Hepatocyte (in vitro differentiated cells): ENCODE data around the gene GALC. TPM values are rescaled to one million over a fixed set of nuclear protein-coding genes. Genes with fewer than 3 reads are reported as not detected.

ENCODE experiments used
- DNase-seq: peaks from one replicate; pipeline ENCODE4 v3.0.0-alpha.2; 2016; ENCODE audit warnings: low spot score
- H2AFZ ChIP-seq: fragments of 200-600 bp; sonication (generic); 2 replicates; pipeline ENCODE4 v1.6.0; 2016; ENCODE audit warnings: antibody characterized with exemption, mild to moderate bottlenecking
- H3K27ac ChIP-seq: fragments of 200-600 bp; sonication (generic); 2 replicates; pipeline ENCODE4 v1.5.1; 2016; ENCODE audit warnings: mild to moderate bottlenecking
- H3K27me3 ChIP-seq: fragments of 200-600 bp; sonication (generic); 2 replicates; pipeline ENCODE4 v1.6.1; 2016
- H3K36me3 ChIP-seq: fragments of 200-600 bp; sonication (generic); replicated peaks from 2 replicates; pipeline ENCODE4 v1.5.1; 2016; ENCODE audit warnings: low read depth; ENCODE audit not compliant: insufficient read depth
- H3K4me1 ChIP-seq: fragments of 200-600 bp; sonication (generic); 2 replicates; pipeline ENCODE4 v1.5.1; 2016; ENCODE audit warnings: mild to moderate bottlenecking, moderate library complexity; ENCODE audit not compliant: insufficient read depth
- H3K4me2 ChIP-seq: fragments of 200-600 bp; sonication (generic); 2 replicates; pipeline ENCODE4 v1.6.0; 2016
- H3K4me3 ChIP-seq: fragments of 200-600 bp; sonication (generic); 2 replicates; pipeline ENCODE4 v1.5.1; 2016; ENCODE audit warnings: mild to moderate bottlenecking
- H3K79me2 ChIP-seq: fragments of 200-600 bp; sonication (generic); 2 replicates; pipeline ENCODE4 v1.6.0; 2017; ENCODE audit warnings: mild to moderate bottlenecking
- H3K9me2 ChIP-seq: fragments of 200-600 bp; sonication (generic); replicated peaks from 2 replicates; pipeline ENCODE4 v1.6.0; 2017; ENCODE audit warnings: mild to moderate bottlenecking; ENCODE audit not compliant: insufficient read depth
- H3K9me3 ChIP-seq: fragments of 200-600 bp; sonication (generic); 2 replicates; pipeline ENCODE4 v1.5.1; 2016; ENCODE audit warnings: low read depth, mild to moderate bottlenecking
- H4K20me1 ChIP-seq: fragments of 200-600 bp; sonication (generic); 2 replicates; pipeline ENCODE4 v1.6.0; 2016; ENCODE audit warnings: mild to moderate bottlenecking; ENCODE audit not compliant: insufficient read depth, poor library complexity, severe bottlenecking
- EZH2 ChIP-seq: fragments of 200-600 bp; sonication (generic); IDR thresholded peaks from 2 replicates; pipeline ENCODE4 v1.6.1; 2016; ENCODE audit warnings: antibody characterized with exemption, mild to moderate bottlenecking, borderline replicate concordance
- EZH2phosphoT487 ChIP-seq: fragments of 200-600 bp; sonication (generic); IDR thresholded peaks from one replicate; pipeline ENCODE4 v1.6.1; 2018; ENCODE audit warnings: antibody characterized with exemption, mild to moderate bottlenecking, low read depth, moderate library complexity; ENCODE audit not compliant: unreplicated experiment, severe bottlenecking
- WGBS: methylation state at CpG from one replicate; pipeline ENCODE4 v1.1.6; 2016; ENCODE audit warnings: low lambda C conversion rate; ENCODE audit errors: missing lambda C conversion rate; 5-methylcytosine and 5-hydroxymethylcytosine counted together
- polyA plus RNA-seq: library from polyadenylated mRNA; unstranded; fragments of >200 nt; fragmentation: Nextera tagmentation; extraction: Ambion mirVana; gene quantifications from 2 replicates; pipeline ENCODE4 v1.2.1, GENCODE V29; 2016
- total RNA-seq: library from RNA; depleted of rRNA; stranded (reverse); fragments of >200 nt; gene quantifications from 2 replicates; pipeline ENCODE4 v1.2.3, GENCODE V29; 2014
- TF ChIP-seq, protein P1 (sequence below): fragments of 200-600 bp; sonication (generic); IDR thresholded peaks from 2 replicates; pipeline ENCODE4 v1.5.1; 2016; ENCODE audit warnings: antibody characterized with exemption, mild to moderate bottlenecking; ENCODE audit not compliant: poor library complexity

Gene GALC
- total and polyA plus RNA-seq, 2 experiments from 2014 or later, result 23.0 to 47.5 TPM

DNA sequence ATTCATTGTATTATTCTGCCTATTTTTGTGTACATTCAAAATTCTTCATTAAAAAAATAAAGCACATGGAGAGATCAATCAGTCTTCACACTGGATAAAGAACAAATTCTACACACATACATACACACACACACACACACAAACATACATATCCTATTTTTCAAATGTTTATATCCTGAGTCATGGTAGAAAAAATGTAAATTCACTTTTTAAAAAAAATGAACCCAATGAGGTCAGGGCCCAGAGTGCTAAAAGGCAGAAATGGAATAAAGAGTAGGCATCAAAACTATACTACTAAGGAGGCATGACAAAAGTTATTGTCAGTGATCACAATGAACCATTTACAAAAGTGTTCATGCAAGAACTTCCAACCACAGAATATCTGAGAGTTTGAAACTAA is 17.3 kb downstream of the GALC start:
- no peak overlapping the region for H3K4me3 ChIP-seq
- H3K4me1 ChIP-seq, result no peaks in the 10 kb centered on the region
- no peak overlapping the region for H3K27ac ChIP-seq
- H3K9me3 ChIP-seq, result no peaks in the 10 kb centered on the region
- TF ChIP-seq EZH2 (no peak), EZH2phosphoT487 (no peak)
- TF ChIP-seq, protein P1, sequence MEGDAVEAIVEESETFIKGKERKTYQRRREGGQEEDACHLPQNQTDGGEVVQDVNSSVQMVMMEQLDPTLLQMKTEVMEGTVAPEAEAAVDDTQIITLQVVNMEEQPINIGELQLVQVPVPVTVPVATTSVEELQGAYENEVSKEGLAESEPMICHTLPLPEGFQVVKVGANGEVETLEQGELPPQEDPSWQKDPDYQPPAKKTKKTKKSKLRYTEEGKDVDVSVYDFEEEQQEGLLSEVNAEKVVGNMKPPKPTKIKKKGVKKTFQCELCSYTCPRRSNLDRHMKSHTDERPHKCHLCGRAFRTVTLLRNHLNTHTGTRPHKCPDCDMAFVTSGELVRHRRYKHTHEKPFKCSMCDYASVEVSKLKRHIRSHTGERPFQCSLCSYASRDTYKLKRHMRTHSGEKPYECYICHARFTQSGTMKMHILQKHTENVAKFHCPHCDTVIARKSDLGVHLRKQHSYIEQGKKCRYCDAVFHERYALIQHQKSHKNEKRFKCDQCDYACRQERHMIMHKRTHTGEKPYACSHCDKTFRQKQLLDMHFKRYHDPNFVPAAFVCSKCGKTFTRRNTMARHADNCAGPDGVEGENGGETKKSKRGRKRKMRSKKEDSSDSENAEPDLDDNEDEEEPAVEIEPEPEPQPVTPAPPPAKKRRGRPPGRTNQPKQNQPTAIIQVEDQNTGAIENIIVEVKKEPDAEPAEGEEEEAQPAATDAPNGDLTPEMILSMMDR, result no peak
- H2AFZ ChIP-seq, result no peak overlapping the region
- H3K36me3 ChIP-seq, result no peaks in the 10 kb centered on the region
- no peaks in the 10 kb centered on the region for H3K79me2 ChIP-seq
- no peak for DNase-seq
- no peaks in the 10 kb centered on the region for H3K27me3 ChIP-seq
- H4K20me1 ChIP-seq, result no peaks in the 10 kb centered on the region
- H3K9me2 ChIP-seq, result no peaks in the 10 kb centered on the region
- no peak overlapping the region for H3K4me2 ChIP-seq

DNA sequence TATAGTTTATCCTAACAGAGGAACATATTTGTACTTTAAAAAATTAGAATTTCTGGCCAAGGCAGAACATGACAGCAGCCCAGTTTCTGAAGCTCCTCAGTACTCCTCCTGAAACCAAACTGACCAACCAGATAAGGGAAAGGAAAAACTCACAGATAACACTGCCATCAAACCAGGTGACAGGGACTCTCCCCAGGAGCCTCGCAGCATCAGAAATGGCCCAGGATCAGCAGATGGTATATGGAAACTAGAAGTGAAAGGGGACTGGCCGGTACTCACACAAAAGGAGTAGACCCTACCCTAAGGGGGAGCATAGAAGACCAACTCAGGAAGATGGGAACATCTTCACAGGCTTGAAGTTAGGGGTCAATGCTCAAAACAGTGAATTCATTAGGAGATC is 22.0 kb downstream of the GALC start:
- H2AFZ ChIP-seq, result no peak overlapping the region
- no peaks in the 10 kb centered on the region for H3K9me2 ChIP-seq
- no peak overlapping the region for H3K27ac ChIP-seq
- no peaks in the 10 kb centered on the region for H3K79me2 ChIP-seq
- no peak overlapping the region for H3K4me3 ChIP-seq
- no peaks in the 10 kb centered on the region for H3K36me3 ChIP-seq
- 68% methylated on average over 2 of the region's 2 CpGs for WGBS
- no peaks in the 10 kb centered on the region for H3K9me3 ChIP-seq
- no peaks in the 10 kb centered on the region for H3K4me1 ChIP-seq
- no peaks in the 10 kb centered on the region for H3K27me3 ChIP-seq
- H3K4me2 ChIP-seq, result no peak overlapping the region
- DNase-seq, result no peak
- H4K20me1 ChIP-seq, result no peaks in the 10 kb centered on the region
- no peak for TF ChIP-seq EZH2
- TF ChIP-seq, protein P1, result no peak
- no peak for TF ChIP-seq EZH2phosphoT487

DNA sequence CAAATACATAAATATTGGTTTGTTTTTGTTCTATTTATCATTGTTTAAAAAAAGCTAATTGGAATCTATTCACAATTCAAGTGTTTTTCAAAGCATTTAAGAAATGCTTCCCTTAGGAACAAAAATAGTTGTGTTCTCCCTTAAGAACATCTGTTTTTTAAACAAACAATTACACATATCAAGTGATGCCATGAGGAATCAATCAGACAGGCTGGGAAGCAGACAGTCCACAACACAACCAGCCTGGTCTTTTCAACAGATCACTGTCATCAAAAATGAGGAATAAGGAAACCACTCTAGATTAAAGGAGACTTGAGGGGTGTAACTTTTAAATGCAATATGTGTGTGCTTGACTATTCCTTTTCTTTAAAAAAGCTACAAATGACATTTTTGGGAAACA is 25.5 kb downstream of the GALC start:
- DNase-seq, result no peak
- peaks cover 3% of the 10 kb centered on the region for H3K36me3 ChIP-seq
- H3K4me1 ChIP-seq, result no peaks in the 10 kb centered on the region
- no peak overlapping the region for H3K4me3 ChIP-seq
- no peak overlapping the region for H2AFZ ChIP-seq
- TF ChIP-seq, protein P1, result no peak
- TF ChIP-seq EZH2phosphoT487 (no peak), EZH2 (no peak)
- no peaks in the 10 kb centered on the region for H3K9me3 ChIP-seq
- H3K27me3 ChIP-seq, result no peaks in the 10 kb centered on the region
- H3K27ac ChIP-seq, result no peak overlapping the region
- no peaks in the 10 kb centered on the region for H3K79me2 ChIP-seq
- H3K9me2 ChIP-seq, result no peaks in the 10 kb centered on the region
- no peaks in the 10 kb centered on the region for H4K20me1 ChIP-seq
- H3K4me2 ChIP-seq, result no peak overlapping the region

DNA sequence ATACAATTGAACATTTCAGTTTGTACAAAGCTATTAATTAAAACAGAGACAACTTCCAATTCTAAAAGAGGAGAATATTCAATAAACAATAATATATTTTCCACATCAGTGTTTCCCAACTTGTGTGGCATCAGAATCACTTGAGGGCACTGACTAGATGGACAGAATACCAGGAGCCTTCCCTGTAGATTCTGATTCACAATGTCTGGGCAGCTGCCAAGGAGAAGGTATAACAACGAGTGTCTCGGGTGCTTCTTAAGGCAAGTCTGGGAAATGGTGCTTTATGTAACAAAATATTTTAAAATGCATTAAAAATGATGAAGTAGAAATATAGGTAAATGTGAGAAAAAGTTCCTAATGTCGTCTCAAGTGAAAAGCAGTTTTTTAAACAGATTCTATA is 26.2 kb downstream of the GALC start:
- H3K4me2 ChIP-seq, result no peak overlapping the region
- H3K36me3 ChIP-seq, result peaks cover 3% of the 10 kb centered on the region
- no peaks in the 10 kb centered on the region for H3K27me3 ChIP-seq
- no peak overlapping the region for H3K27ac ChIP-seq
- no peak for DNase-seq
- no peaks in the 10 kb centered on the region for H3K79me2 ChIP-seq
- no peaks in the 10 kb centered on the region for H3K9me2 ChIP-seq
- no peaks in the 10 kb centered on the region for H3K4me1 ChIP-seq
- 81% methylated on average over 3 of the region's 3 CpGs for WGBS
- H2AFZ ChIP-seq, result no peak overlapping the region
- H3K4me3 ChIP-seq, result no peak overlapping the region
- no peaks in the 10 kb centered on the region for H3K9me3 ChIP-seq
- no peaks in the 10 kb centered on the region for H4K20me1 ChIP-seq
- no peak for TF ChIP-seq EZH2phosphoT487
- no peak for TF ChIP-seq EZH2
- TF ChIP-seq, protein P1, result no peak
